Uterus (tissue), 2 donors: ENCODE results near the gene SYNCRIP.

Experiments
- CTCF ChIP-seq, 4 experiments: fragments of 200-600 bp in 2 of 4; fragments of 450-650 bp in 2 of 4; sonication (generic) in 2 of 4; IDR thresholded peaks; one replicate each; pipeline ENCODE4 v1.5.1; 2016 to 2019; ENCODE audit warnings: antibody characterized with exemption in 4 of 4, mild to moderate bottlenecking in 2 of 4, moderate library complexity in 1 of 4
- POLR2A ChIP-seq, 2 donors: fragments of 450-650 bp; IDR thresholded peaks; one replicate each; pipeline ENCODE4 v1.6.1; 2016; ENCODE audit warnings: antibody characterized with exemption in 2 of 2, mild to moderate bottlenecking in 1 of 2, moderate library complexity in 1 of 2

GRCh38 chr6:85610182-85610895 lies 32.3 kb downstream of the SYNCRIP start:
- TF ChIP-seq CTCF (IDR thresholded peaks at IDR 0.05), result no peak
- no peak for TF ChIP-seq POLR2A (IDR thresholded peaks at IDR 0.05)
